Stimulated activated CD8-positive, alpha-beta memory T cell treated with anti-CD3 and anti-CD28 coated beads, Interleukin-12 subunit alpha, Interleukin-12 subunit beta, amount 100 ng/mL, for 24 hours (primary cell): Measurements from ENCODE around the gene OLFML3.
"Not testable (repeated sequence)": the region's sequence is repeated elsewhere in the genome, so short reads cannot be mapped to it uniquely, and the experiment has no call there.

Experiments used
- DNase-seq: peaks from one replicate; pipeline ENCODE4 v3.0.0-alpha.2; 2020; ENCODE audit errors: extremely low read depth

OLFML3 gene

GRCh38 chr1:113978863-113979702, at the start of gene OLFML3:
TSS of gene OLFML3 (plus strand) at chr1:113979474. CDS start at chr1:113979517, 43 bp downstream.
- no peak for DNase-seq

DNA sequence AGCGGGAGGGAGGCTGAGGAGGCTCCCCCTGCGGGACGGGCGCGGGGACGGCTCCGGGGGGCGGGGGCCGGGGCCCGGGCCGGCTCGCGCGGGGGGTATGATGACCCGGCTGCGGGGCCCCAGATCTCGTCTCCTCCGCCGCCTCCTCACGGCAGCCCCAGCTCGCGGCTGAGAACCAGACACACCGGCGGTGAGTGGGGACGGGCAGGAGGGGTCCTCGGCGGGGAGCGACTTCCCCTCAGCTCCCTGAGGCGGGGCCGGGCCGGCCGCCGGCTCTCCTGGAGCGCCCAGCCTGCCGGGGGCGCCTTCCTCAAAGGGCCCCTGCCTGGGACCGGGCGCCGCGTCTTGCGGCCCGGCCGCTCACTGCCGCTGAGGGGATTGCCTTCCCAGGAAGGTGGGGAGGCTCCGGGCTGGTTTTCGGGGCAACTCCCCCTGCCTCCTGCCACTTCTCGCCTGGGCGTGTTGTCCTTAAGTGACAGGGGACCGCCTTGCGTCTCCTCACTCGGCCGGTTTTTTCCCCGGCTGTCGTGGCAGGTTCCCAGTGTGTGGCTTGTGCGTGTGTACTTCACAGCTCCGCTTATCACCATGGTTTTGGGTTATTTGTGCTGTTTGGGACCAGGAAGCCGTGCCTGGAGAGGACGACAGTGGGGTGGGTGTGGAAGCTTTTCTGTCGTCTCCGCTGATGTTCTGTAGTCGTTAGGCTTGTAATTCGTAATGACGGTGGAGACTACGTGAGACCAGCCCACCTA, 49.4 kb upstream of the OLFML3 start:
- DNase-seq = no peak

DNA sequence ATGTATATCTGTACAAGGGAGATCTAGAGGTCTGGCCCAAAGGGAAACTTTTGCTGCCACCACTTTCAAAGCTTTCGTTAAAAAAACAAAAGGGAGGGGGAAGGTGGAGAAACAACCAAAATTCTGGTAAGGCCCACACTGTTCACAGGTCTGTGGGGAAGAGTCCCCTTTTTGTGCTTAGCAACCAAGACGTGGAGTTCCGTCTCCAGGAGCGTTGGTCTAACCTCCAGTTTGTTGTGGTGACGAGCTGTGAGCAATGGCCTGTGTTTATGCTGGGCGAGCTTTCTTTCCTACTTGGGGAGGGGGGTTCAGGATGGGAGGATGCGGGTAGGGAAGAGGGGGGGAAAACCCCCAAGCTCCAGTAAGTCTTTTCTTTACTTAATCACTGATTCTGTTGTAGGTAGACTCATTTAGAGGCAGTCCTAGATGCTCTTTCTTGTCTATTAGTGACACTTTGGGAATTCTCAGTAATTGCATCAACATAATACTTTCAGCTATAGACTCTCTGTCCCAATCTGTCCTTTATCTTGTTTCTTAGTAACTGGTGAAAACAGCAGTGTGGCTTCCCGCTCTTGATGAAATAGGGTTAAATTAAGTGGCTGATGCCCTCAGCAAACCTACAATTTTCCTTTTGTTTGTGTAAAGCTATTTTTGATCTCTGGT, 48.6 kb upstream of the OLFML3 start:
- DNase-seq = peak; percentile 21

GRCh38 chr1:113931451-113931851, 47.8 kb upstream of the OLFML3 start:
- DNase-seq = no peak

- no peak for DNase-seq
These were observed 45.3 kb upstream of the OLFML3 start for GRCh38 chr1:113934006-113934405.

DNA sequence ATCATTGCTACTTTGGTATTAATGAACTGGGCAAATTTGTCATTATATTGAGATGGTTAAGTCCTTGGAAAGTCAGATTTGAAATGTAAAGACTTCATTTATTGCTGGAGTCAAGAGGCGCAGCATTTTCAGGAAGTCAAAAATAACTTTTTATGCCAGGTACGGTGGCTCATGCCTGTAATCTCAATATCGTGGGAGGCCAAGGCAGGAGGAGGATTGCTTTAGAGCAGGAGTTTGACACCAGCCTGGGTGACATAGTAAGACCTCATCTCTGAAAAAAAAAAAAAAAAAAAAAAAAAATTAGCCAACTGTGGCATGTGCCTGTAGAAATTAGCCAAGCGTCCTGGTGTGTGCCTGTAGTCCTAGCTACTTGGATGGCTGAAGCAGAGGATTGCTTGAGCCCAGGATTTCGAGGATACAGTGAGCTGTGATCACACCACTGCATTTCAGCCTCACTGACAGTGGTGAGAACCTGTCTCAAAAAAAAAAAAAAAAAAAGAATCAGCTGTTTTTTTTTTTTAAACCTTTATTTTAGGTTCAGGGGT, 44.7 kb upstream of the OLFML3 start:
- DNase-seq = no peak

- no peak for DNase-seq
These were observed 44.1 kb upstream of the OLFML3 start for GRCh38 chr1:113935176-113935575.

DNA sequence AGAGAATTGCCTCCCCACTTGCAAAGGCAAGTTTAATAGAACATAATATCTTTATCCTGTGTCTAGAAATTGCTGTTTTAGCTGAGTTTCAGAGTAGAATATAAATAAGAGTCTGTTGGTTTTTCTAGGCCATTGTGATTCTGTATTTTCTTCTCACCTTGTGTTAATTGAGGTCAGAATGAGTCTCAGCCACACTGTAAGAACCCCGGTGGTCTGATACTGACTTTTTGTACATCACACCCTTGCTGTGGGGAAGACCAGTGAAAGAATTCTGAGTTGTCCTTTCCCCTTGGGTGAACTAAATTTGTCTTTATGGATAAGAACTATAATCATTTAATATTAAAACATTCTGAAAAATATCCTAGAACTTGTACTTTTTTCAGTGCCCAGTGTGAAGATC, 43.3 kb upstream of the OLFML3 start:
- no peak for DNase-seq

DNA sequence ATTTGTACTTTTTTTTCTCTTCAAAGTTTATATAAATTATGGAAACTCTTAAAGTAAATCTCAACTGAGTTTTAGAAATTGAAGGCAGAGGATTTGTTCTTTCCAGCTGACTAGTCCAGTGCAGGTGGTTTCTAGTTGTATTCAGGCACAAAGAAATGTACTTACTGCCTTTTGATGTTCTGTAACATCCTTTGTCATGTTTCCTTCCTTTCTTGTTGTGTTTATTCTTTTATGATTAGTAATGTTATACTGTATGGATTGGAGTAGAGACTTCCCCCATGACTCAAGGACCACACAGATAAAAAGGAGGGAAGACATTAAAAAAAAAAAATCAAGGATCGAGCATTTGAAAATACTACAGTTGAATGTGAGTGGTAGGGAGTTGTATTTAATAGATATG, 42.1 kb upstream of the OLFML3 start:
- DNase-seq = no peak

- no peak for DNase-seq
These were observed 41.1 kb upstream of the OLFML3 start for GRCh38 chr1:113938192-113938591.

- DNase-seq = no peak
These were observed 38.7 kb upstream of the OLFML3 start for GRCh38 chr1:113940365-113941244.

DNA sequence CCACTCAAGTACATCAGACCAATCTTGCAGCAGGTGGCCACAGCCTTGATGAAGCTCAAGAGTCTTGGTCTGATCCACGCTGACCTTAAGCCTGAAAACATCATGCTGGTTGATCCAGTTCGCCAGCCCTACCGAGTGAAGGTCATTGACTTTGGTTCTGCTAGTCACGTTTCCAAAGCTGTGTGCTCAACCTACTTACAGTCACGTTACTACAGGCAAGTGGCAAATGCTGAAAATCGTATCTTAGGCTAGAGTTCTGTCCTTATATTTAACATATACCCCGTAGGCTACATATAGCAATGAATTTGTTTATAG, 38.1 kb upstream of the OLFML3 start:
- DNase-seq = no peak

- no peak for DNase-seq
These were observed 36.7 kb upstream of the OLFML3 start for GRCh38 chr1:113942527-113942926.

DNA sequence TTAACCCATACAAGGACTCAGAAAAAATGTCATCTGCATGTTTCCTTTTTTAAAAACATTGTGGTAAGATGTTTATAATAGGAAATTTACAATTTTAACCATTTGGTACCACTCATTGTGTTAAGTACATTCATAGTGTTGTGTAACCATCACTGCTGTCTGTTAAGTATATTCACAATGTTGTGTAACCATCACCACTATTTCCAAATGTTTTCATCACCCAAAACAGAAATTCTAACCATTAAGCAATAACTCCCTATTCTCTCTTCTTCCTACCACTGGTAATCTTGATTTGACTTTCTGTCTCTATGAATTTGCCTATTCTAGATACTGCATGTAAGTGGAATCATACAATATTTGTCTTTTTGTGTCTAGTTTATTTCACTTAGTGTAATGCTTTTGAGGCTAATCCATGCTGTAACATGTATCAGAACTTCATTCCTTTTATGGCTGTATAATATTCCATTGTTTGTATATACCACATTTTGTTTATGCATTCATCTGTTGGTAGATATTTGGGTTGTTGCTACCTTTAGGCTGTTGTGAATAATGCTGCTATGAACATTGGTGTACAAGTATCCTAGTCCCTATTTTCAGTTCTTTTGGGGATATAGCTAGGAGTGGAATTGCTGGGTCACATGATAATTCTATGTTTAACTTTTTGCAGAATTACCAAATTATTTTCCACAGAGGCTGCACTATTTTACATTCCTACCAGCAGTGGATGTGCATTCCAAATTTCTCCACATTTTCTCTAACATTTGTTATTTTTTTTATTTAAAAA, 36.1 kb upstream of the OLFML3 start:
- no peak for DNase-seq

- no peak for DNase-seq
These were observed 33.9 kb upstream of the OLFML3 start for GRCh38 chr1:113945329-113945728.

DNA sequence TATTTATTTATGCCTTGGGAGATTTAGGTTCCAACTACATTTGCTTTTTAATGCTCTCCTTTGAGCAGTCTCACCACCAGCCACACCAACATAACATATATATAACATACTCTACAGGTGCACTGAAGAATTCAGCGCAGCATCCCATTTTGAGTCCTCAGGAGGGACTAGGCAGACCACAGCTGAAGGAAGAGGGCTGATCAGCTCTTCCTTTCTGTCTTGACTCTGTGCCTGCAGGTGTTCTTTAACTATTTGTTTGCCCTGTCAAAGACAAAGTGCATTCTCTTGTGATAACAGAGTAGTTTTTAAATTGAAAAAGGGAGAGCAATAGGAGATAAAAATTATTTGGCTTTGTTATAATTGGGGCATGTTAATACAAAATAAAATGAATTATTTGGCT, 33.2 kb upstream of the OLFML3 start:
- DNase-seq = no peak

DNA sequence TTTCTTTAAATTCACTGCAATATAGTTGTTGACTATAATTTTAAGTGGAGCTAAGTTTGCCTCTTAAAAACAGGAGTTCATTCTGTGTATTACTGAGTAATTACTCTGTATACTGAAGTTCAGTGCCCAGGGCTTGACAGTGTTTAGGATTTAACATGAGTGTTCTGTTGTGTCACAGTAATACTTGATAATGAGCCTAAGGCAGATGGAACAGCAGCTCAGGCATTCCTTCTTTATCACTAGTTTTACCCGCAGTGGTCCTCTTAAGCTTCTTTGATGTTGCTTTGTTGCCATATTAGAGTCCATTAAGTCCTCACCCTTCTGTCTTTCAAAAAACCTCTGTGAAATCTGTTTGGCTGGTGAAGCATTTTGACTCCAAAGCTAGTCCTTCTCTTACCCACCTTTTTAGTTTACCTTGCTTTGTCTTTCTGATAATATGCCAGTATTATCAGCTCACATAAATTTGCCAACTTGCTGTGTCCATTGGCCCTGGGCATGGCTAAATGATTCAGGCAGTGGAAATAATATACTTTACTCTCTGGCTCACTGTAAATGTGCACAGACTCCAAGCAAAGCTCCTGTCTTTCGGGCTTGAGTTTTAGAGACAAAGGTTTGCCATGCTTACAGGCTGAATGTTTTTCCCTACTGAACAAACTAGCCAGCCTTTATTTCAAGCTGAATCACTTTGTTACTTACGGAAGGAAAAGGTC, 32.4 kb upstream of the OLFML3 start:
- no peak for DNase-seq

DNA sequence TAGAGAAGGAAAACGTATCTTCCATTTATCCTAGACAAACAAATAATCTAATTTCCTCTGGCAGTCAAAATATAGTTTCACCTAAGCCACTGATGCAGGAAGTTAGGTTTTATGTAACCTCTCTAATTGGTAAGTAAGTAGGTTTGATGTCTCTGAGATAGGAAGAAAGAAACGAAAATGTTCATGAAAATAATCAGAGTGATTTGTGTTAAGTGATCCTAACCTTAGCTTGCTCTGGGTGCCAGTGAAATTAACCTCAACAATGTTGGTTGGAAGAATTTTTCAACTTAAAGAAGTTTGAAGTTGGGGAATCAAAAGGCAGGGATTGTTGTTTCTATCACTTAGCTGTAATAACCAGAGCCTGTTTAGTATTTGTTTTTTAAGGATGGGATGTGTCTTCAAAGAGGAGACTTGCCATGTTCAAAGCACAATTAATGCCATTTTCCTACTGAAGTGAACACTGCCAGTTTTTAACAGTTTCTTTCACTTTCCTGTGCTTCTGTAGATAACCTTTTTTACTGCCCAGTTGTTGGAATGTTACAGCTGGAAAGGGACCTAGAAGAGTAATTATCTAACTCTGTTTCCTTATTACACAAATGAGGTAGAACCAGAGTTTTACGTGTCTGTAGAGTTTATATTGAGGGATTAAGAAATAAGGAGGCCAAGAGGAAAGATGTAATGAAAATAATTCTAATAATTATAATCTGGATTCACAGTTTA, 31.7 kb upstream of the OLFML3 start:
- no peak for DNase-seq

DNA sequence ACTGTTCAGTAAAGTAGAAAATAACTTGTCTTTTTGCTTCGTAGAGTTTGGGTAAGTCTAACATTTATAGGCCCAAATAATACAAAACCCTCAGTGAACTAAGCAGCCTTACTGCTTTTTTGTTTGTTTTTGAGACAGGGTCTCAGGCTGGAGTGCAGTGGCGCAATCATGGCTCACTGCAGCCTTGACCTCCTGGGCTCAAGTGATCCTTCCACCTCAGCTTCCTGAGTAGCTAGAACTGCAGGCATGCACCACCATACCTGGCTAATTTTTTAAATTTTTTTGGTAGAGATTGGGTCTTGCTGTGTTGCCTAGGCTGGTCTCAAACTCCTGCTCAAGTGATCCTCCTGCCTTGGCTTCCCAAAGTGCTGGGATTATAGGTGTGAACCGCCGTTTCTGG, 31.1 kb upstream of the OLFML3 start:
- DNase-seq = not testable (repeated sequence)
